GM18526 (cell line): ENCODE measurements around the gene NIPBL.

Experiments used
- POLR2A ChIP-seq: IDR thresholded peaks from 3 replicates; pipeline ENCODE4 v1.6.1; 2011; ENCODE audit not compliant: insufficient read length; ENCODE audit errors: extremely low read depth

The NIPBL gene

DNA sequence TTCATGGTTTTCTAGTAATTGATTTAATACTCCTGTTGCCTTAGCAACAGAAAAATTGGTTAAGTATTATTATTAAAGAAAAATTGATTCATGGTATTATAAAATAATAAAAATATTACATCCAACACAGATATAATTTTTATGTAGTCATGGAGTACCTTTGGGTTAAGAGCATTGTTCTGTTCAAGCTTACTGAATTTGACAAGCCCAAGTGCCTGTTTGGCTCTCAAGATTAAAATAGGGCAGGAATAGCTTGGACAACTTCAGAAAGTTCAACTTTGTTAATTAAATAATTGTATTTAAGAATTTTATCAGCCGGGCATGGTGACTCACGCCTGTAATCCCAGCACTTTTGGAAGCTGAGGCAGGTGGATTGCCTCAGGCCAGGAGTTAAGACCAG lies 82.0 kb downstream of the NIPBL start:
- no peak for TF ChIP-seq POLR2A

DNA sequence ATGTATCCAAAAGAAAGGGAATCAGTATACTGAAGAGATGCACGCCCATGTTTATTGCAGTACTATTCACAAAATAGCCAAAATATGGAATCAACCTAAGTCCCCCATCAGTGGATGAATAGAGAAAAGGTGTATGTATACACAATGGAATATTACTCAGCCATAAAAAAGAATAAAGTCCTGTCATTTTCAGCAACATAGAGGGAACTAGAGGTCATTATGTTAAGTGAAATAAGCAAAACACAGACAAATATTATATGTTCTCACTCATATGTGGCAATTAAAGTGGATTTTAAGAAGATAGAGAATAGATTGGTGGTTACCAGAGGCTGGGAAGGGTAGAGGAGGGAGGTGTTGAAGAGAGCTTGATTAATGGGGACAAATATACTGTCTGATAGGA lies 88.6 kb downstream of the NIPBL start:
- TF ChIP-seq POLR2A = no peak

DNA sequence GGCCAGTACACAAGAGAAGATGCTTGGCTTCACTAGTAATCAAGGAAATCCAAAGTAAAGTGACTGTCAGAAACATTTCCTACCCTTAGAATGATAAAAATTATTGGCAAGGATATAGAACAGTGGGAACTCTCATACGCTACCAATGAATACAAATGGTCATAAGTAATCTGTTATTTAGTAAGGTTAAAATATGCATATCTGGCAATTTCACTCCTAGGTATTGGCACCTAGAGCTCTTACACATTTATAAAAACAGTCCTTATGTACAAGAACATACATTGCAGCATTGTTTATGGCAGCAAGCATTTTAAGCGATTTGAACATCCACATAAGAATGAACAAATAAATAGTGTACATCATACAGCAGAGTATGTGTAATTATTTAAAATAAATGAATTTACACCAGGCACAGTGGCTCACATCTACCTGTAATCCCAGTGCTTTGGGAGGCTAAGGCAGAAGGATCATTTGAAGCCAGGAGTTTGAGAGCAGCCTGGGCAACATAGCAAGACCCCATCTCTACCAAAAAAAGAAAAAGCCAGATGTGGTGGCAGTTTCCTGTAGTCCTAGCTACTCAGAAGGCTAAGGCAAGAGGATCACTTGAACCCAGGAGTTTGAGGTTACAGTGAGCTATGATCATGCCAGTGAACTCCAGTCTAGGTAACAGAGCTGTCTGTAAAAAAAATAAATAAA lies 93.3 kb downstream of the NIPBL start:
- TF ChIP-seq POLR2A = no peak

DNA sequence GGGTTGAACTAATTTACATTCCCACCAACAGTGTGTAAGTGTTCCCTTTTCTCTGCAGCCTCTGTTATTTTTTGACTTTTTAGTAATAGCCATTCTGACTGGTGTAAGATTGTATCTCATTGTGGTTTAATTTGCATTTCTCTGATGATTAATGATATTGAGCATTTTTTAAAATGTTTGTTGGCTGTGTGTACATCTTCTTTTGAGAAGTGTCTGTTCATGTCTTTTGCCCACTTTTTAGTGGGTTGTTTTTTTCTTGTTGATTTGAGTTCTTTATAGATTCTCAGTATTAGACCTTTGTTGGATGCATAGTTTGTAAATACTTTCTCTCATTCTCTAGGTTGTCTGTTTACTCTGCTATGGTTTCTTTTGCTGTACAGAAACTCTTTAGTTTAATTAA lies 101.6 kb downstream of the NIPBL start:
- no peak for TF ChIP-seq POLR2A

DNA sequence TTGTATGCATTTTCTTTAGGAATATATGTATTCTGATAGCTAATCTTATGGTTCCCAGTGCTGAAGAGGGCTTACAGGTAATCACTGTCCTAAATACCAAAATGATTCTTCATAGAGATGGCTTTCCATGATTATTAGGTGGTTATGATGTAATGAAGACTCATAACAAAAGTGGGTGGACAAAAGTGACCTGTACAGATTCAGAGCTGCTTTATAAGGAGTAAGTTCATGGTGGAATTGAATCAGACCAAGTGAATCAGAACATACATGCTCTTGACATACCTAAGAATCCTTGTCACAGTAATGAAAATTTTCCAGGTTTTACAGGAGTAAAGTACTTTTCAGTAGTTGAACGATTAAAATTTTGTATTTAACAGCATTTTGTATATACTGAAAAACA lies 105.6 kb downstream of the NIPBL start:
- TF ChIP-seq POLR2A = no peak

DNA sequence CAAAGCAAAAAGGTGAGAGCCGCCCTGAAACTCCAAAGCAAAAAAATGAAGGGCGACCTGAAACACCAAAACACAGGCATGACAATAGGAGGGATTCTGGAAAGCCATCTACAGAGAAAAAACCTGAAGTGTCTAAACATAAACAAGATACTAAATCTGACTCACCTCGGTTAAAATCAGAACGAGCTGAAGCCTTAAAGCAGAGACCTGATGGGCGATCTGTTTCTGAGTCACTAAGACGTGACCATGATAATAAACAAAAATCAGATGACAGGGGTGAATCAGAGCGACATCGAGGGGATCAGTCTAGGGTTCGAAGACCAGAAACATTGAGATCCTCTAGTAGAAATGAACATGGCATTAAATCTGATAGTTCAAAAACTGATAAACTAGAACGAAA lies 108.8 kb downstream of the NIPBL start:
- TF ChIP-seq POLR2A = no peak

DNA sequence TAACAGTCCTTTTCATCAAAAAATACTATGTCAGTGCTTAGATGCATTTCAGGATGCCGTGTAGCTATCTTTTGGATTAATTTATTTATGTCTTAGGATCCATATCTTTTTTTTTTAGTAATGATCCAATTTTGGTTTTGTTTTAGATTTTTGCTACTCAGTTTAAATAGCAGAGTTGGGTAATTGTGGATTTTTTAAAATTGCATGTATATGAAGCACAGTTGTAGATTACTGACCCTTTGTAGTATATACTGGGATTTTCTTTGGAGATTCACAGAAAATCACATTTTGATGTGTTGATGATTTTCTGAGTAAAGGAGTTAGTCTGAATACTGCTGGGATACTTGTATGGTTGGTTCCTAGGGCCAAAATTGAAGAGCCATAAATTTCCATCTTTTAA lies 111.8 kb downstream of the NIPBL start:
- no peak for TF ChIP-seq POLR2A

DNA sequence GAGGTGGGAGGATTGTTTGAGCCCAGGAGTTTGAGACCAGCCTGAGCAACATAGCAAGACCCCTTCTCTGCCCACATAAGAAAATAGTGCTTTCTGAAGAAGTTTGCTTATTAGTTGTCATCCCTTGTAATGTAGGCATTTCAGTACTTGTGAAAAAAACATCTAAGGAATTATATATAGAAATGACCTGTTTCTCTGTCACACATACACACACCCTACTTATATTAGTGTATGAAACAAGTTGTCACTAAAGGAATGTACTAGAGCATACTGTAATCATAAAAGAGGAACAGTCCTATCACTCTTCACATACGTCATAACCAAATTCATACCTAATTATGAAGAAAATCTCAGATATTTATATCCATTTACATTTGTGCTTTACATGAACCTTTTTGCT lies 122.0 kb downstream of the NIPBL start:
- no peak for TF ChIP-seq POLR2A

DNA sequence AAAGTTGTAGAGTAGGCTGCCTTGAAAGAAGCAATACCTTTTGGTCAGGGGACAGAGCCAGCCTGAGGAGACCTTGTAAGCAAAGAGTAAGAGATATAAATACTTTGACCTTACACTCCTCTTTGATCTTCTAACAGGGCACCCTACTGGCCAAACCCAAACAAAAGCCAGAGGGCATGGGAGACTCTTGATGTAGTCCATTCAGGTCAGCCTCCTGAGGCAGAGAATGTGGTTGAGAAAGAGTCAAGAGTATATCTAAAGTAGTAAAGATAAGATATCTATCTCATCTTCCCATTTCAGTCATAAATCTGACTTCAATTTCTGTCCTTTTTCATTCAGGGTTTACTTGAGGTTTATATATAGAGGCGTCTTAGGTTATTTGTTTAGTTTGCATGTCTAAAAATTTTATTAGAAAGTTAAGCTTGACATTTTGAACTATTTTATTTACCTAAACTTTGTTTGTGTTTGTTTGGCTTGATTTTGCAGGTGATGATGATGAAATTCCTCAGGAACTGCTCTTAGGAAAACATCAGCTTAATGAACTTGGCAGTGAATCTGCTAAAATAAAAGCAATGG lies 125.7 kb downstream of the NIPBL start:
- TF ChIP-seq POLR2A = no peak

DNA sequence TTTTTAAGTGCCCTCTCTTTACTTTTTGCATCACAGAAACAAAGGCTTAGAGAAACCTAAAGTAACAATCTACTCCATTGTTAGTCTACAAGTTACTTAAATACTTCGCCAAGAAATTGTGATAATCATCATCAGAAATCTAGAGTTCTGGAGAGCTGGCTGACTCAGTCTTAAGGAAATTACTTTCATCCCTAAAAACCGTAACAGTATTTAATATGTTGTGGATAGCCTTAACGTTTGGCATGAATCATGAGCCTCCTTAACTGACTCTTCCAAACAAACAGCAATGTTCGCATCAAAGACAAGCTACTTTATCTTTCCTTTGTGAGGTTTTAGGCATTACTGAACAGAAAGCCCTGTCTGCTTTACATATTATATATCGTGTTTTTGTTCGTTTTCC lies 128.7 kb downstream of the NIPBL start:
- no peak for TF ChIP-seq POLR2A

DNA sequence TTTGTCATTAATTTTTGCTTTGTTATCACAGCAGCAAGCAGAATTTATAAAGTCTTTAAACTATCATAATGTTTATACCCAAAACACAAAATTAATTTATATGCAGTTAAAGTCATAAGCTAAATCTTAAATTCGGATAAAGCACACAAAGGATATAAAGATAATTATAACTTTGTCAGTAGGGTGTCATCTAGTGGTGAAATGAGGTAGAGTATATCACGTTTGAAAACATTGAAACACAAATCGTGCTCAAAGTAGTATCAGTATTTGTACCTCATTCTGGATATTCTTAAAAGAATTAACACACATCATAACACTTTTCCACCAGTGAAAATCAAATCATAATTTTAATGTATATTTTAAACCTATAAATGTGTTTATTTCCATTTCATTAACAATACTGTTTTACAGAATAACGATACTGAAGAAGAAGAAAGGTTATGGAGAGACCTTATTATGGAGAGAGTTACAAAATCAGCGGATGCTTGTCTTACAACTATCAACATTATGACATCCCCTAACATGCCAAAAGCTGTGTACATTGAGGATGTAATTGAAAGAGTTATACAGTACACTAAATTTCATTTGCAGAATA lies 129.5 kb downstream of the NIPBL start:
- TF ChIP-seq POLR2A = no peak

DNA sequence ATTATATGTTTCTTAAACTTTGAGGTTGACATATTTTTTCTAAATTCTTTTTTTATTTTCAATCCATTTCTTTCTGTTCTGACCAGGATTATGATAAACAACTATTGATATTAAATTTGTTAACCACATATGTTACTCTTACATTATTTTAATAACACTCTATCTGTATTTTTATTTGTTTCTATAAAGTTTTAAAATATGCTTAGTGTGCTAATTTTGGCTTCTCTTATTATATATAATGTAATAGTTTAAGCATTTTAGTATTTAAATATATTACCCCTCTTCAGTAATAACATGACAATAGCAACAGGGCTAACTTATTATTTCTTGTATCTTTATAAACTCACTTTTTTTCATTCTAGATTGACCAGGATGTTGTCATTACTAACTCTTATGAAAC lies 137.8 kb downstream of the NIPBL start:
- no peak for TF ChIP-seq POLR2A

DNA sequence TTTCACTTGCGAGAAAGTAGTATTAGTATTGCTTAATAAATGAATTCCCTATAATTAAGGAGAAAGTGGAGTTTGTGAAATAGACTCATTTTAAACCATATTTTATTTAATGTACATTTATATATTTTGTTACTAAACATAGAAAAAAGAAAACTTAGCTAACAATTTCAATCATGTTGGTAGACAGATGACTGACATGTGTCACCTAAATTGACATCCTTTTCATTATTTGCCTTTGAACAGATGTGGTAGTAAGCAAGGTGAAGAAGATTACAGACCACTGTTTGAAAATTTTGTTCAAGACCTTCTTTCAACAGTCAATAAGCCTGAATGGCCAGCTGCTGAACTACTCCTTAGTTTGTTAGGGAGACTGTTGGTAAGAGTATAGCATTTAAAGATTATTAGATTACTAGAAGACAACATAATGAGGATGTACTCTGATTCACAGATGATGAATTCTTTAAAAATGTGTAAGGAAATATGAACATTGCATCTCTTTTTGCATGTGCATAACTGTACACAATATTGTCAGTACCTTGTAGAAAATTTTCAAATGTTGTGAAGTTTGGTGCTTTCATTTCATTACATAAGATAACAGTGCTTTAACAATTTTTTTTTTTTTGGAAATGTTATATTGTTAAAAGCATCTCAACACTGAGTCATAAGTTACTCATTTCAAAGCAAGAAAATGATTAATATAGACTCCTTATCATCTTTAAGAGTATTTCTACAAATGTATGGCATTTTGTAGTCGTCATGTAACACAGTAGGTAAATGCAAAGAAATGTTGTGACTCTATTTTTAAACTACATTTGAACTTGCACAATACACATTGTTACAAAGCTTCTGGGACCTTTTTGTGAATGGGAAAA lies 139.5 kb downstream of the NIPBL start:
- TF ChIP-seq POLR2A = no peak

DNA sequence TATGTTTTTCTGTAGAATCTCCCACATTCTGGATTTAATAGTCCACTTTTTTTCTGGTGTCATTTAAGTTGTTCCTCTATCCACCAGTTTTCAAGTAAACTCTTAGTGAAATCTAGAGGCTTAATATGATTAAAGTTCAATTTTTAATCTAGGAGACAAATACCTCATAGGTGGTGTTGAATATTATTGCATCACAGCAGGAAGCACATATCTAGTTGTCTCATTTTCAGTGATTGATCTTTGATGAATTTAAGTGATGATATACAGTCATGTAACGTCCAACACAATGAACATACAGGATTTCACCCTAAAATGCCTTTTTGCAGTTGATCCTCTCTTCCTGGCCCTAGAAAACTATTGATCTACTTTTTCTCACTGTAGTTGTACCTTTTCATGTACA lies 152.3 kb downstream of the NIPBL start:
- no peak for TF ChIP-seq POLR2A

DNA sequence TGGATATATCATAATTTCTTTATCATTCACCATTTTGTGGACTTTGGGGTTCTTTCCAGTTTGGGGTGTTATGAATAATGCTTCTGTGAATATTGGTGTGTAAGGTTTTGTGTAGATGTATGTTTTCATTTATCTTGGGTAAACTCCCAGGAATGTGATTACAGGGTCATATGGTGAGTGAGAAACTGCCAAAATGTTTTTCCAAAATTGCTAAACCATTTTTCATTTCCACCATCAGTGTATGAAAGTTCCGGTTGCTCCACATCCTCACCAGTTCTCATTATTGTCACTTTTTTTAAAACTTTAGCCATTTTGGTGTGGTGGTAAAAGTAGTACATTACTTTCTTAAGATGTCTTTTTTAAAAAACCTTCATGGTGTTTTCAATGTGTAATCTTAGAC lies 152.9 kb downstream of the NIPBL start:
- no peak for TF ChIP-seq POLR2A

DNA sequence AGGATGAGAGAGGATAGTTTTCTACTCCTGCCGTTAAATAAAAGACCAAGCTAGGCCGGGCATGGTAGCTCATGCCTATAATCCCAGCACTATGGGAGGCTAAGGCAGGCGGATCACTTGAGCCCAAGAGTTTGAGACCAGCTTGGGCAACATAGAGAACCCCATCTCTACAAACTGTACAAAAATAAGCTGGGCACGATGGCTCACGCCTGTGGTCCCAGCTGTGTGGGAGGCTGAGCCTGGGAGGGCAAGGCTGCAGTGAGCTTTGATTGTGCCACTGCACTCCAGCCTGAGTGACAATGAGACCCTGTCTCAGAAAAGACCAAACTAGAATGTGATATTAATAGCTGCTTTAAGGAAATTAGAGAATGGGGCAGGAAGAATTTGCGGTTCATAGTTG lies 158.4 kb downstream of the NIPBL start:
- TF ChIP-seq POLR2A = no peak
